Measurements from ENCODE around the gene VAT1. TPM values are rescaled to one million over a fixed set of nuclear protein-coding genes. Genes with fewer than 3 reads are reported as not detected.

The VAT1 gene
- total RNA-seq: 82.0 and 132 TPM in 2 replicates

DNA sequence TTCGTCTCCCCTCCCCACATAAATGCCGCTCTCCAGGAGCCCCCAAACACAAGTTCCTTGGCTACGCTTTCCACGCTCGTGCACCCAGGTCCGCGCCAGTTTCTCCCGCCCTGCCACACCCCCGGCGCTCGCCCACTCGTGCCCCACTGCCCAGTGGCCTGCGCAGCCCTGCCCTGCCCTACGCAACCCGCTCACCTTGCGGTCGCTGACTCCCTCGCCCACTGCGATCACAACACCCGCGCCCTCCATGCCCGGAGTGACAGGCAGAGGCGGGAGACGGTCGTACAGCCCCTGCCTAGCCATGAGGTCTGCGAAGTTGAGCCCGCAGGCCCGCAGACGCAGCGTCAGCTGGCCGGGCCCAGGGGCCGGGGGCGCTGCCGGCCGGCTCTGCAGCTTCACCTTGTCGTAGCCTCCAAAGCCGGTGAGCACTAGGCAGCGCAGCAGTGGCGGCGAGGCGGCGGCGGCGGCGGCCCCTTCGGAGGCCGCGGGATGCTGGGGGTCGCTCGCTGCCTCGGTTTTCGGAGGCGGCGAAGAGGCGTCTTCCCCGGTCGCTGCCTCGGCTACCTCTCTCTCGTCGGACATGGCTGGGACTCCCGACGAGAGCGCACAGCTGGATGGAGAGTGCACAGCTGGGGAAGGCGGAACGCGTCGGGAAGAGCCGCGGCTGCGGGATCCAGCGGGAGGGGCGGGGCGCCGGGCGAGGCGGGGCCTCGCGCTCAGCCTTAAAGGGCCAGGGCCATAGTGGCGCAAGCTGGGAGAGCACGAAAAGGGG is at the start of gene VAT1:
Gene VAT1, minus strand, starts transcription at position 645 of the 772 bp plus-strand sequence. Its CDS starts 63 bp downstream, at position 582.

DNA sequence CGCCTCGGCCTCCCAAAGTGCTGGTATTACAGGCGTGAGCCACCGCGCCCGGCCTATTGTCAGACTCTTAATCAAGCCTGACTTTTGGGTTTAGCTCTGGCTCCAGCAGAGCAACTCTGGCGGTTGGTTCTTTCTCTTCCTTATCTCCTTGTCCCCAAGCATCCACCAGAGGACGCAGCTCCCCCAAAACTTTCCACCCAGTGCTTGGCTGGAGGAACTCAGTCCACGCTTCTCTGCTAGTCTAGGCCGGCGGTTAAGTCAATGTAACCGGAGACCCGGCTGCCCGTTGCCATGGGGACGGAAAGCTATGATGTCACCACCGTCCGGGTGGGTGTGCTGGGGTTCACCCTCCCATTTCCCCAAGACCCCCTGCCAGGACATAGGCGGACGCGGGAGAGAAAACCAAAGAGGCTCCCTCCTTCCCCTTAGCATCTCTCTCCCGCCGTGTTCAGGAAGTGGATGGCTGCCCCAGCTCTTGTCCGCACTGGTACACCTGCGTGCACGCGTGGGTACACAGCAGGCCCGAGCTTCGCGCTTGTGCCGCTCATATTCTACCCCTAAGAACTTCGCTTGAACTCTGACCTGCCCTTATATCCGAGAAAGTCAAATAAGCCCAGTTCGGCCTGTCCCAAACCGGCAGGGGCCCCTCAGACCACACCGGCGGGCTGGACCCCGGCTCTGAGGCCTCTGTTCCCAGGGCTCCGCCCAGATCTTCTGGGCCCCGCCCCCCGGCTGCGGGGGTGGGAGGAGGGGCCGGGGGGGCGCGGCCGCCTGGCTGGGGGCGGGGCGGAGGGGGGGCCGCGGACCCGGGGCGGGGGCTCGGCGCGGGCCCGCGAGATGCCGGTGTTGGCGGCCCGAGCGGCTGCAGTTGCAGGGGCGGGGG is 2.5 kb upstream of the VAT1 start, which contains the start of gene RND2:
Gene RND2, plus strand, starts transcription at position 825 of the 883 bp plus-strand sequence. CDS start 117 bp downstream, outside the sequence.

GRCh38 chr17:43006639-43007551 is 15.3 kb downstream of the VAT1 start, which contains the start of gene IFI35:
IFI35 (plus strand) TSS chr17:43006784; CDS start chr17:43006948, 164 bp downstream.

DNA sequence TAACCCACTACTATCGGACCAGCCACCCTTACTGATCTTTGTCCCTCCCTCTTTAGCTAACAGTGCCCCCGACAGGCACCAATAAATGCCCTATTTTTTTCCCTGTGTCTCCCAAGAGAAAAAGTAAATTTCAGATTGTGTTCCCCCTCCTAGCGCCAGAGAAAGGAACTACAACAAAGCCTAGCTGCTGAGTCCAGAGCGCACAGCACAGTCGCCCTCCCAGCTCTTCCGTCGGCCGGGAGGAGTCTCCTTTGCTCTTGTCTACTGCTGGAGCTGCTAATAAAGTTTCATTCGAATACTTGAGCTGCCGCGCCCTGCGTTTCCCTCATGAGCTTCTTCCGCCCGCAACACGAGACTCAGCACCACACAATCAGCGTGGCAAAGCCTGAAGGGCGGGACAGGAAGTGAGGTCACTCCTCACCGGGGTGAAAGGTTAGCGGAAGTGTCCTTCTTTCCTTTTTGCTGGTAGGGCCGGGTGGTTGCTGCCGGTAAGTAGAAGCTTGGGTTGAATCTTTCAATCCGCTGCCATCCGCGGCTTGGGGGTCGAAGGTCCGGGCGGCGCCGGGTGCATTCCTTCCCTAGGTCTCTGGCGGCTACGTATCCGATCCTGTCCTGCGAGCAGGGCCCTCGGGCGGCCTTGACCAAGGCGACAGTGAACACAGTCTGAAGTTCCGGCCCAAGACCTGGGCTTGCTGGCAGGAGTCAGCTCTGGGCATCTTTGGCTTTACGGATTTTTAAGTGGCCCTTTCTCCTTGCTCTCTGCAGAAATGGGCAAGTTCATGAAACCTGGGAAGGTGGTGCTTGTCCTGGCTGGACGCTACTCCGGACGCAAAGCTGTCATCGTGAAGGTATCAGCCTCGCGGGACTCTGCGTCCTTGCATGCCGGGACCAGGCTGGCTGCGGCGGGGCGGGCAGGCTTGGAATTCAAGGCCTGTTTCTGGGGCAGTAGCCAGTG is 23.9 kb downstream of the VAT1 start, which contains the start of gene RPL27:
Gene RPL27, plus strand, starts transcription at position 436 of the 955 bp plus-strand sequence. Its CDS starts 332 bp downstream, at position 768.

GRCh38 chr17:42980274-42980765 is 41.9 kb downstream of the VAT1 start, which contains the start of gene RUNDC1:
RUNDC1 (plus strand) TSS chr17:42980565; CDS start chr17:42980577, 12 bp downstream.

GRCh38 chr17:42979511-42980273 is 42.5 kb downstream of the VAT1 start, which contains the start of gene PTGES3L:
PTGES3L (minus strand) TSS chr17:42980080; CDS start chr17:42980053, 27 bp downstream.

Other genes with a start within 250 kb of the VAT1 start
- 52.1 and 66.3 TPM in 2 replicates for gene VPS25, start 248.9 kb downstream of the VAT1 start, total RNA-seq
- gene WNK4, start 241.8 kb downstream of the VAT1 start, total RNA-seq: under 0.01 and 0.57 TPM in 2 replicates
- gene COA3, start 223.7 kb downstream of the VAT1 start, total RNA-seq: 32.1 and 41.7 TPM in 2 replicates
- gene CNTD1, start 223.5 kb downstream of the VAT1 start, total RNA-seq: not detected in 2 replicates
- gene BECN1, start 198.1 kb downstream of the VAT1 start, total RNA-seq: 118 and 125 TPM in 2 replicates
- gene PSME3, start 189.0 kb downstream of the VAT1 start, total RNA-seq: 86.5 and 115 TPM in 2 replicates
- gene AOC2, start 177.8 kb downstream of the VAT1 start, total RNA-seq: 0.68 and 2.7 TPM in 2 replicates
- gene AOC3, start 171.2 kb downstream of the VAT1 start, total RNA-seq: under 0.01 and 0.57 TPM in 2 replicates
- not detected in 2 replicates for gene G6PC1, start 121.6 kb downstream of the VAT1 start, total RNA-seq
- gene AARSD1, start 57.9 kb downstream of the VAT1 start, total RNA-seq: 17.4 and 19.9 TPM in 2 replicates
- under 0.01 TPM in 1 of 2 replicates, not detected in the other for gene PTGES3L, start 42.3 kb downstream of the VAT1 start, total RNA-seq
- 11.6 and 15.3 TPM in 2 replicates for gene RUNDC1, start 41.8 kb downstream of the VAT1 start, total RNA-seq
- gene RPL27, start 24.0 kb downstream of the VAT1 start, total RNA-seq: 811 and 1,441 TPM in 2 replicates
- 1.4 and 3.4 TPM in 2 replicates for gene IFI35, start 15.6 kb downstream of the VAT1 start, total RNA-seq
- gene RND2, start 2.8 kb upstream of the VAT1 start, total RNA-seq: under 0.01 and 0.07 TPM in 2 replicates
- gene BRCA1, start 103.0 kb upstream of the VAT1 start, total RNA-seq: 3.2 and 5.1 TPM in 2 replicates
- gene NBR1, start 148.8 kb upstream of the VAT1 start, total RNA-seq: 104 and 107 TPM in 2 replicates
- gene TMEM106A, start 189.5 kb upstream of the VAT1 start, total RNA-seq: 0.34 and 0.50 TPM in 2 replicates
- gene CCDC200, start 206.2 kb upstream of the VAT1 start, total RNA-seq: not detected in 2 replicates
- gene RNU2-1, start 211.6 kb upstream of the VAT1 start, total RNA-seq: not detected in 2 replicates

All from nasal cavity respiratory epithelium epithelial cell of viscerocranial mucosa (primary cell).